Mesenchymal stem cell (in vitro differentiated cells and primary cell): Measurements from ENCODE around the gene DNAH7.

ENCODE experiments used
- DNase-seq: peaks from one replicate; pipeline ENCODE4 v3.0.0-alpha.2; 2013
- H2AFZ ChIP-seq: one replicate; pipeline ENCODE4 v1.6.1; 2013; ENCODE audit warnings: low read depth, mild to moderate bottlenecking, control low read depth, inconsistent platforms, low read length, moderate library complexity
- H2AK5ac ChIP-seq: 2 replicates; pipeline ENCODE4 v1.6.1; 2013; ENCODE audit warnings: low read length, moderate library complexity, mild to moderate bottlenecking, inconsistent platforms; ENCODE audit not compliant: severe bottlenecking
- H2BK120ac ChIP-seq: one replicate; pipeline ENCODE4 v1.6.1; 2013; ENCODE audit warnings: low read depth, mild to moderate bottlenecking, inconsistent platforms, low read length, moderate library complexity
- H2BK12ac ChIP-seq, 2 experiments: one replicate each; pipeline ENCODE4 v1.6.1; 2013; ENCODE audit warnings: inconsistent platforms in 2 of 2, low read length in 2 of 2, mild to moderate bottlenecking in 2 of 2, moderate library complexity in 2 of 2, control low read depth in 1 of 2
- H2BK15ac ChIP-seq: one replicate; pipeline ENCODE4 v1.6.1; 2013; ENCODE audit warnings: mild to moderate bottlenecking, low read depth, inconsistent platforms; ENCODE audit not compliant: poor library complexity, severe bottlenecking
- H2BK5ac ChIP-seq: 2 replicates; pipeline ENCODE4 v1.6.1; 2013; ENCODE audit warnings: low read depth, mild to moderate bottlenecking, low read length, control low read depth, inconsistent platforms; ENCODE audit not compliant: poor library complexity, severe bottlenecking
- H3K14ac ChIP-seq, 2 experiments: one replicate each; pipeline ENCODE4 v1.6.1; 2013; ENCODE audit warnings: inconsistent platforms in 2 of 2, low read length in 2 of 2, control low read depth in 1 of 2, mild to moderate bottlenecking in 1 of 2, moderate library complexity in 1 of 2
- H3K18ac ChIP-seq, 2 experiments: one replicate each; pipeline ENCODE4 v1.6.1; 2013; ENCODE audit warnings: inconsistent platforms in 2 of 2, low read length in 2 of 2, control low read depth in 1 of 2, low read depth in 1 of 2, mild to moderate bottlenecking in 1 of 2
- H3K23ac ChIP-seq, 2 experiments: one replicate each; pipeline ENCODE4 v1.6.1; 2013; ENCODE audit warnings: inconsistent platforms in 2 of 2, low read length in 2 of 2, mild to moderate bottlenecking in 2 of 2, moderate library complexity in 2 of 2, control low read depth in 1 of 2
- H3K27ac ChIP-seq: 2 replicates; pipeline ENCODE4 v1.5.1; 2013; ENCODE audit warnings: mild to moderate bottlenecking, moderate library complexity, low read length, control low read depth, inconsistent platforms; ENCODE audit not compliant: poor library complexity, severe bottlenecking
- H3K27me3 ChIP-seq, 2 experiments: 2 replicates each; pipeline versions ENCODE4 v1.6.1 to v1.7.0; 2013; ENCODE audit warnings: low read length in 2 of 2, mild to moderate bottlenecking in 2 of 2, moderate library complexity in 2 of 2, control low read depth in 1 of 2, inconsistent platforms in 1 of 2; ENCODE audit not compliant: control insufficient read depth in 1 of 2, insufficient read depth in 1 of 2
- H3K36me3 ChIP-seq, 2 experiments: 2 replicates each; pipeline versions ENCODE4 v1.6.1 to v1.7.0; 2013; ENCODE audit warnings: low read length in 2 of 2, control low read depth in 1 of 2, inconsistent platforms in 1 of 2, low read depth in 1 of 2, mild to moderate bottlenecking in 1 of 2; ENCODE audit not compliant: insufficient read depth in 2 of 2, control insufficient read depth in 1 of 2
- H3K4ac ChIP-seq, 2 experiments: one replicate each; pipeline ENCODE4 v1.6.1; 2013; ENCODE audit warnings: inconsistent platforms in 2 of 2, low read length in 2 of 2, mild to moderate bottlenecking in 2 of 2, moderate library complexity in 2 of 2, control low read depth in 1 of 2, low read depth in 1 of 2
- H3K4me1 ChIP-seq: 2 replicates; pipeline ENCODE4 v1.6.1; 2013; ENCODE audit warnings: low read depth, low read length, control low read depth; ENCODE audit not compliant: control insufficient read depth, insufficient read depth
- H3K4me2 ChIP-seq: 2 replicates; pipeline ENCODE4 v1.6.1; 2013; ENCODE audit warnings: low read length, mild to moderate bottlenecking, inconsistent platforms; ENCODE audit not compliant: poor library complexity, severe bottlenecking
- H3K4me3 ChIP-seq, 2 experiments: 2 replicates each; pipeline versions ENCODE4 v1.5.1 to v1.7.0; 2013; ENCODE audit warnings: low read length in 2 of 2, mild to moderate bottlenecking in 2 of 2, control low read depth in 1 of 2, low read depth in 1 of 2; ENCODE audit not compliant: insufficient read depth in 1 of 2
- H3K79me1 ChIP-seq: replicated peaks from 2 replicates; pipeline ENCODE4 v1.6.1; 2013; ENCODE audit warnings: mild to moderate bottlenecking, control low read depth, low read length, inconsistent platforms; ENCODE audit not compliant: poor library complexity, severe bottlenecking
- H3K9ac ChIP-seq: 2 replicates; pipeline ENCODE4 v1.7.0; 2013; ENCODE audit warnings: mild to moderate bottlenecking, low read length, moderate library complexity
- H3K9me3 ChIP-seq: 2 replicates; pipeline ENCODE4 v1.7.0; 2013; ENCODE audit warnings: mild to moderate bottlenecking, low read length; ENCODE audit not compliant: control insufficient read depth
- H4K8ac ChIP-seq: one replicate; pipeline ENCODE4 v1.6.1; 2013; ENCODE audit warnings: inconsistent platforms, mild to moderate bottlenecking, low read length, moderate library complexity
- H4K91ac ChIP-seq: one replicate; pipeline ENCODE4 v1.6.1; 2013; ENCODE audit warnings: mild to moderate bottlenecking, low read length, inconsistent platforms
- WGBS: methylation state at CpG from one replicate; pipeline ENCODE4 v1.1.7; 2013; ENCODE audit warnings: mixed read lengths; 5-methylcytosine and 5-hydroxymethylcytosine counted together

The DNAH7 gene

DNA sequence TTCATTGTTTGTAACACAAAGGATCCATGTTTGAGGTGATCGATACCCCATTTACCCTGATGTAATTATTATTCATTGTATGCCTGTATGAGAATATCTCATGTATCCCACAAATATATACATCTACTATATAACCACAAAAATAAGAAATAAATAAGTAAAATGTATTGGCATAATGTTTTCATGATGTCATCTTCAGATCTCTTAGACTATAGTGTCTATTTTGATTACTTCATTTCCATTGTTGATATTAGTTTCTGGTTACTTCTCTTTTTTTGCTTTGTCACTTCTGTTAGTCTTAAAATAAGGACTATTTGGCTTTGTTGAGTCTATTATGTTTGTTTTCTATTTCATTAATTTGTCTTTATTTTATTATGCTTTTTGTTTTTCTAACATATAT is 301.9 kb downstream of the DNAH7 start:
- Histone ChIP-seq H2AFZ (no peak overlapping the region), H2BK12ac (no peak overlapping the region), H4K8ac (no peak overlapping the region), H2BK5ac (no peak overlapping the region), H3K23ac (no peak overlapping the region), H3K9me3 (peaks cover 8% of the 10 kb centered on the region), H3K4me2 (no peak overlapping the region), H2BK15ac (no peak overlapping the region), H3K4me1 (no peaks in the 10 kb centered on the region), H4K91ac (no peak overlapping the region), H3K18ac (no peak overlapping the region), H2AK5ac (no peak overlapping the region), H3K9ac (no peak overlapping the region), H3K14ac (no peak overlapping the region), H3K4ac (no peak overlapping the region), H3K27ac (no peak overlapping the region), H3K27me3 (no peaks in the 10 kb centered on the region), H3K36me3 (no peaks in the 10 kb centered on the region), H2BK120ac (no peak overlapping the region), H3K4me3 (no peak overlapping the region), H3K79me1 (no peaks in the 10 kb centered on the region)
- no CpG with 5 or more reads among the region's 1 CpG for WGBS
- DNase-seq: no peak

GRCh38 chr2:195763866-195764265 is 304.8 kb downstream of the DNAH7 start:
- no peak overlapping the region for H4K91ac ChIP-seq
- H3K4me3 ChIP-seq: no peak overlapping the region
- H3K9ac ChIP-seq: no peak overlapping the region
- H3K18ac ChIP-seq: no peak overlapping the region
- no peak overlapping the region for H2BK120ac ChIP-seq
- H4K8ac ChIP-seq: no peak overlapping the region
- H2BK15ac ChIP-seq: no peak overlapping the region
- H2AFZ ChIP-seq: no peak overlapping the region
- H3K36me3 ChIP-seq: no peaks in the 10 kb centered on the region
- H3K4me1 ChIP-seq: no peaks in the 10 kb centered on the region
- peaks cover 8% of the 10 kb centered on the region for H3K9me3 ChIP-seq
- no peak overlapping the region for H2BK12ac ChIP-seq
- no peak overlapping the region for H2BK5ac ChIP-seq
- no peak overlapping the region for H3K4ac ChIP-seq
- no peak overlapping the region for H3K14ac ChIP-seq
- H3K79me1 ChIP-seq: no peaks in the 10 kb centered on the region
- no peaks in the 10 kb centered on the region for H3K27me3 ChIP-seq
- H3K23ac ChIP-seq: no peak overlapping the region
- no peak for DNase-seq
- no peak overlapping the region for H2AK5ac ChIP-seq
- H3K27ac ChIP-seq: no peak overlapping the region
- H3K4me2 ChIP-seq: no peak overlapping the region

DNA sequence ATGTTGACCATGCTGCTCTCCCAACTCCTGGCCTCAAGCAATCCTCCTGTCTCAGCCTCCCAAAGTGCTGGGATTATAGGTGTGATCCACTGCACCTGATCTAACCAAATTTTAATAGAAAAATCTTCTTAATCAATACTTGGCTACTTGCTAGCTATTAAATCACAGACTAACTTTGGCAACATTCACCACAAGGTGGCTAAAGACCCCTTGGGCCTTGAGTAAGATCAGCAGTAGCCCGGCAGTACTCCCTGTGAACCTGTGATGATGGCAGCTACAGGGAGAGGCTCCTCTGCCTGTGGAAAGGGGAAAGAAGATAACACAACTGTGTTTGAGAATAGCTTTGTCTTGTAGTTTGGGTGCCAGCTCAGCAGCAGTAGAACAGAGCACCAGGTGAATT is 308.8 kb downstream of the DNAH7 start:
- H3K9me3 ChIP-seq: peaks cover 3% of the 10 kb centered on the region
- no peak overlapping the region for H4K91ac ChIP-seq
- H4K8ac ChIP-seq: no peak overlapping the region
- no peak overlapping the region for H2BK12ac ChIP-seq
- H3K36me3 ChIP-seq: no peaks in the 10 kb centered on the region
- H3K4me1 ChIP-seq: peaks cover 4% of the 10 kb centered on the region
- WGBS: 97% methylated on average over 1 of the region's 1 CpG
- DNase-seq: no peak
- H3K27ac ChIP-seq: no peak overlapping the region
- no peak overlapping the region for H3K4me2 ChIP-seq
- H3K23ac ChIP-seq: no peak overlapping the region
- no peak overlapping the region for H3K9ac ChIP-seq
- no peak overlapping the region for H2BK120ac ChIP-seq
- no peak overlapping the region for H2BK5ac ChIP-seq
- H3K79me1 ChIP-seq: no peaks in the 10 kb centered on the region
- no peak overlapping the region for H2AFZ ChIP-seq
- H3K4ac ChIP-seq: no peak overlapping the region
- H3K27me3 ChIP-seq: no peaks in the 10 kb centered on the region
- H2AK5ac ChIP-seq: no peak overlapping the region
- no peak overlapping the region for H2BK15ac ChIP-seq
- no peak overlapping the region for H3K4me3 ChIP-seq
- no peak overlapping the region for H3K18ac ChIP-seq
- H3K14ac ChIP-seq: no peak overlapping the region

GRCh38 chr2:195758846-195759245 is 309.8 kb downstream of the DNAH7 start:
- Histone ChIP-seq H2BK15ac (no peak overlapping the region), H3K79me1 (no peaks in the 10 kb centered on the region), H2BK120ac (no peak overlapping the region), H2AFZ (no peak overlapping the region), H2BK12ac (no peak overlapping the region), H3K27me3 (no peaks in the 10 kb centered on the region), H2AK5ac (no peak overlapping the region), H3K36me3 (no peaks in the 10 kb centered on the region), H3K9me3 (no peaks in the 10 kb centered on the region), H3K4me2 (no peak overlapping the region), H3K18ac (no peak overlapping the region), H3K4me3 (no peak overlapping the region), H3K14ac (no peak overlapping the region), H4K91ac (no peak overlapping the region), H2BK5ac (no peak overlapping the region), H3K4ac (no peak overlapping the region), H3K4me1 (peaks cover 4% of the 10 kb centered on the region), H4K8ac (no peak overlapping the region), H3K27ac (no peak overlapping the region), H3K9ac (no peak overlapping the region), H3K23ac (no peak overlapping the region)
- no peak for DNase-seq
- WGBS: 100% methylated on average over 3 of the region's 3 CpGs
